Kidney epithelial cell (primary cell): ENCODE measurements around the gene TBC1D14. TPM values are rescaled to one million over a fixed set of nuclear protein-coding genes. Genes with fewer than 3 reads are reported as not detected.

Experiments
- DNase-seq: peaks from one replicate; pipeline ENCODE4 v3.0.0-alpha.2; 2010; ENCODE audit warnings: low read depth
- H3K27me3 ChIP-seq: 2 replicates; pipeline ENCODE4 v1.6.0; 2011; ENCODE audit warnings: low read length; ENCODE audit not compliant: control insufficient read depth, insufficient read depth
- H3K36me3 ChIP-seq: 2 replicates; pipeline ENCODE4 v1.5.1; 2011; ENCODE audit warnings: low read length; ENCODE audit not compliant: control insufficient read depth, insufficient read depth
- H3K4me3 ChIP-seq: 2 replicates; pipeline ENCODE4 v1.5.1; 2011; ENCODE audit warnings: low read depth, mild to moderate bottlenecking, control low read depth, low read length
- CTCF ChIP-seq: IDR thresholded peaks from 2 replicates; pipeline ENCODE4 v1.5.1; 2011; ENCODE audit warnings: mild to moderate bottlenecking, moderate library complexity, low read length, control low read depth, inconsistent platforms; ENCODE audit not compliant: insufficient read depth, poor library complexity, severe bottlenecking
- total RNA-seq: library from RNA; depleted of rRNA; stranded (reverse); fragments of >200 nt; gene quantifications from 2 replicates; pipeline ENCODE4 v1.2.3, GENCODE V29; 2015

TBC1D14 gene
- total RNA-seq, 1 donor from 2014 or later: 52.8 TPM

GRCh38 chr4:6965329-6965728, 55.7 kb downstream of the TBC1D14 start:
- no peak for DNase-seq
- H3K4me3 ChIP-seq: no peak overlapping the region
- no peaks in the 10 kb centered on the region for H3K36me3 ChIP-seq
- H3K27me3 ChIP-seq: no peaks in the 10 kb centered on the region
- TF ChIP-seq CTCF: no peak

- Histone ChIP-seq H3K27me3 (no peaks in the 10 kb centered on the region), H3K4me3 (no peak overlapping the region), H3K36me3 (no peaks in the 10 kb centered on the region)
- no peak for DNase-seq
- no peak for TF ChIP-seq CTCF
Measured at GRCh38 chr4:6967846-6968340, 58.3 kb downstream of the TBC1D14 start.

- Histone ChIP-seq H3K36me3 (no peaks in the 10 kb centered on the region), H3K27me3 (no peaks in the 10 kb centered on the region), H3K4me3 (no peak overlapping the region)
- TF ChIP-seq CTCF: no peak
- DNase-seq: no peak
Measured at GRCh38 chr4:6968496-6968895, 58.9 kb downstream of the TBC1D14 start.

GRCh38 chr4:6969826-6970800, 60.5 kb downstream of the TBC1D14 start:
- no peak overlapping the region for H3K4me3 ChIP-seq
- H3K36me3 ChIP-seq: no peaks in the 10 kb centered on the region
- TF ChIP-seq CTCF: no peak
- no peaks in the 10 kb centered on the region for H3K27me3 ChIP-seq
- no peak for DNase-seq

- no peaks in the 10 kb centered on the region for H3K27me3 ChIP-seq
- no peaks in the 10 kb centered on the region for H3K36me3 ChIP-seq
- no peak for DNase-seq
- no peak for TF ChIP-seq CTCF
- H3K4me3 ChIP-seq: no peak overlapping the region
Measured at GRCh38 chr4:6971536-6972374, 62.1 kb downstream of the TBC1D14 start.
